Measurements from ENCODE around the gene RASGRP2. TPM values are rescaled to one million over a fixed set of nuclear protein-coding genes. Genes with fewer than 3 reads are reported as not detected.

RASGRP2 gene
- total RNA-seq, 1 experiment from 2014 or later: 4.0 TPM

DNA sequence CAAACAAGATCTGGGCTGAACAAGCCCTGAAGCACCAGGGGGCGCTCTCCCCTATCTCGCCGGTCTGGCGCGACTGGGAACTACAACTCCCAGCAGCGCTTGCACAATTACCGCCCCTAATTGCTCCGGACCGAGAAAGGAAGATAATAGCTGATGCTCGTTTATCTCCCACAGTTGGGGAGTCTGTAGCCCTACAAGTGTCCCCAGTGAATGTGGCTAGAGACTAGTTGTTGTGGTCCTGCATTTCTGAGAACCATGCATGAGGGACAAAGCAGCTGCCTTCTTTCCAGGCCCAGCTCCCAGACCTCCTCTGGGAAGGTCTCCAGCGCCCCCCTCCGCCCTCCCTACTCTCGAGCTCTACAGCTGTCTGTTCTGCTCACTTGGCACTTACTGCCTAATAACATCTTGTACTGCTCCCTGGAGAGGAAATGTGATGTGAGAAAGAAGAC is 55.4 kb downstream of the RASGRP2 start:
- peak overlapping the region; percentile 44 for H3K4me3 ChIP-seq (ENCODE audit: low read depth, low read length)
- intact Hi-C loops (cut with micrococcal nuclease; ENCODE audit: unreplicated experiment): loop anchor here (1.0 to 2.0 kb wide), 4 partner anchors 16 to 78 kb away; partner anchors contain the start of gene NRXN2
- H3K27me3 ChIP-seq (replicated peaks; ENCODE audit: control insufficient read depth, insufficient read depth, low read length): peaks cover 2% of the 10 kb centered on the region

DNA sequence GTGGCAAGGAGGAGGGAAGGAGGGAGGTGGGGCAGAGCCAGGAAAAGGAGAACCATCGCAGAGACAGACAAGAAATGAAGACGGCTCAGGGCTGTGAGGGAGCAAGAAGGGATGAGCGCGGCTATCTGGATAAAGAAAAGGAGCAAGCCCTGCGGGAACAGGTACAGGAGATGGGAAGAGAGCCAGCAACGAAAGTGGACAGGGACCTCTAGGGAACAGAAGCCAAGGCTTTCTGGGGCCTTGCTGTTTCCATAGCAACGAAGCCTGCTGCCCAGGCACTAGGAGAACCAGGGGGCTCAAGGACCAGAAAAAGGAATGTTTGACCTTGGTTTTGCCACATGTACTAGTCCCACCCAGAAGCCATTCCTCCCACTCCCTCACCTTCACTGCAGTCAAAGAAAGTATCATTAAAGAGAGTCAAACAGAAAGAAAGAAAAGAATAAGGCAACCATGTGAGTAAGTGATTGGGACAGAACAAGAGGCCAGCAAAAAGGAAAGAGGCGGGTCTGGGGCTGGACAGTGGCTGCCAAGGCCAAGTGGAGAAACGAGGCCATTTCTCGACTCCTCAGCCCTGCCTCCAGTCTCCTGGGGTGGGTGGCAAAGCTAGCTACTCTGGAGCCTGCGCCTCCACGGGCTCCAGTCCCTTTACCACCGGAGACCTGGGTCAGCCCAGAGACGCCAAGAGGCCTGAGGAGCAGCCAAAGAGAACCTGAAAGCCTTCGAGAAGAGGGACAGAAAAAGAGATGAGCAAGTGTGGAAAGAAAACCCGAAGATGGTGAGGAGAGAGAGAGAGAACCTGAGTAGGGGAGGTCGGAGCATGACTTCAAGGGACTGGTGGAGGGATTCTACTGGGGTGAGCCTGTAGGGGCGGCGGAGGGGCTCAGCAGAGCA is 56.1 kb downstream of the RASGRP2 start:
- ChIA-PET CTCF (interaction anchor here (0.7 to 1.9 kb wide), 26 partner anchors 13 to 1990 kb away, joined by 3 to 27 read pairs (median 5); partner anchors contain the start of genes NRXN2, PRDX5, RBM4B and SF1), POLR2A (interaction anchor here (0.7 kb wide), 1 partner anchor 502 kb away, joined by 3 read pairs; the partner anchor contains the start of gene STIP1)
- Mint-ChIP-seq H3K9me3 (ENCODE audit: unreplicated experiment) (no peaks in the 10 kb centered on the region), H3K27ac (ENCODE audit: unreplicated experiment) (no peak overlapping the region), H3K4me1 (ENCODE audit: low read depth, unreplicated experiment) (peaks cover 8% of the 10 kb centered on the region), H3K4me3 (ENCODE audit: unreplicated experiment) (peak overlapping the region; percentile 68), H3K27me3 (ENCODE audit: insufficient read depth, unreplicated experiment) (peaks cover 15% of the 10 kb centered on the region), H3K36me3 (ENCODE audit: insufficient read depth, unreplicated experiment) (no peaks in the 10 kb centered on the region)
- no peak overlapping the region for H3K4me3 ChIP-seq (ENCODE audit: low read depth, low read length)
- BruUV-seq (replicated peaks): no TSS peak
- DNase-seq: no peak
- H3K4me1 ChIP-seq: no peaks in the 10 kb centered on the region
- H3K27me3 ChIP-seq (replicated peaks; ENCODE audit: control insufficient read depth, insufficient read depth, low read length): peaks cover 2% of the 10 kb centered on the region
- intact Hi-C loops (cut with micrococcal nuclease; ENCODE audit: unreplicated experiment): loop anchor here (1.0 to 2.0 kb wide), 4 partner anchors 16 to 79 kb away; partner anchors contain the start of gene NRXN2
- no peak for TF ChIP-seq CTCF (IDR thresholded peaks at IDR 0.05; ENCODE audit: insufficient read depth in 1 of 2, low read depth in 1 of 2, low read length in 1 of 2, severe bottlenecking in 1 of 2, unreplicated experiment in 1 of 2)
- H3K36me3 ChIP-seq (ENCODE audit: control insufficient read depth, insufficient read depth, low read length): no peaks in the 10 kb centered on the region
- H3K9me3 ChIP-seq: no peaks in the 10 kb centered on the region

More for the DNA sequence above, 55.4 kb downstream of the RASGRP2 start:
- Mint-ChIP-seq H3K27ac (ENCODE audit: unreplicated experiment) (no peak overlapping the region), H3K27me3 (ENCODE audit: insufficient read depth, unreplicated experiment) (peaks cover 20% of the 10 kb centered on the region), H3K36me3 (ENCODE audit: insufficient read depth, unreplicated experiment) (no peaks in the 10 kb centered on the region), H3K4me1 (ENCODE audit: low read depth, unreplicated experiment) (peaks cover 8% of the 10 kb centered on the region), H3K4me3 (ENCODE audit: unreplicated experiment) (peak overlapping the region; percentile 68), H3K9me3 (ENCODE audit: unreplicated experiment) (no peaks in the 10 kb centered on the region)
- Histone ChIP-seq H3K4me1 (no peaks in the 10 kb centered on the region), H3K9me3 (no peaks in the 10 kb centered on the region), H3K36me3 (ENCODE audit: control insufficient read depth, insufficient read depth, low read length) (no peaks in the 10 kb centered on the region)
- BruUV-seq (replicated peaks): no TSS peak
- peak; percentile 90 to 95 for DNase-seq
- CTCF ChIA-PET: interaction anchor here (0.6 to 1.9 kb wide), 34 partner anchors 8 to 1989 kb away, joined by 3 to 27 read pairs (median 5); partner anchors contain the start of genes NRXN2, PRDX5, RBM4B and SF1
- peak; percentile 94 for TF ChIP-seq CTCF (IDR thresholded peaks at IDR 0.05; ENCODE audit: insufficient read depth in 1 of 2, low read depth in 1 of 2, low read length in 1 of 2, severe bottlenecking in 1 of 2, unreplicated experiment in 1 of 2)
- POLR2A ChIA-PET: interaction anchor here (0.7 kb wide), 1 partner anchor 503 kb away, joined by 3 read pairs; the partner anchor contains the start of gene STIP1

GRCh38 chr11:64687204-64687603 is 56.7 kb downstream of the RASGRP2 start:
- intact Hi-C loops (cut with micrococcal nuclease; ENCODE audit: unreplicated experiment): no loop called here
- no peaks in the 10 kb centered on the region for H3K9me3 Mint-ChIP-seq (ENCODE audit: unreplicated experiment)
- peaks cover 9% of the 10 kb centered on the region for H3K27me3 Mint-ChIP-seq (ENCODE audit: insufficient read depth, unreplicated experiment)
- DNase-seq: no peak
- Histone ChIP-seq H3K4me3 (ENCODE audit: low read depth, low read length) (no peak overlapping the region), H3K4me1 (no peaks in the 10 kb centered on the region), H3K9me3 (no peaks in the 10 kb centered on the region), H3K36me3 (ENCODE audit: control insufficient read depth, insufficient read depth, low read length) (no peaks in the 10 kb centered on the region), H3K27me3 (replicated peaks; ENCODE audit: control insufficient read depth, insufficient read depth, low read length) (peaks cover 2% of the 10 kb centered on the region)
- H3K36me3 Mint-ChIP-seq (ENCODE audit: insufficient read depth, unreplicated experiment): no peaks in the 10 kb centered on the region
- no peak overlapping the region for H3K27ac Mint-ChIP-seq (ENCODE audit: unreplicated experiment)
- CTCF ChIA-PET: interaction anchor here (0.6 kb wide), 1 partner anchor 202 kb away, joined by 3 read pairs; no protein-coding TSS in a partner anchor
- H3K4me3 Mint-ChIP-seq (ENCODE audit: unreplicated experiment): no peak overlapping the region
- POLR2A ChIA-PET: no interaction called here
- H3K4me1 Mint-ChIP-seq (ENCODE audit: low read depth, unreplicated experiment): peaks cover 8% of the 10 kb centered on the region
- BruUV-seq (replicated peaks): no TSS peak
- no peak for TF ChIP-seq CTCF (IDR thresholded peaks at IDR 0.05; ENCODE audit: insufficient read depth in 1 of 2, low read depth in 1 of 2, low read length in 1 of 2, severe bottlenecking in 1 of 2, unreplicated experiment in 1 of 2)
